ENCODE measurements around the gene MT1F. TPM values are rescaled to one million over a fixed set of nuclear protein-coding genes. Genes with fewer than 3 reads are reported as not detected.
A peak's percentile ranks its signal among the peaks of the same experiment; 100 is the strongest.

MT1F gene
- total RNA-seq, 1 donor from 2014 or later = 8.2 TPM

DNA sequence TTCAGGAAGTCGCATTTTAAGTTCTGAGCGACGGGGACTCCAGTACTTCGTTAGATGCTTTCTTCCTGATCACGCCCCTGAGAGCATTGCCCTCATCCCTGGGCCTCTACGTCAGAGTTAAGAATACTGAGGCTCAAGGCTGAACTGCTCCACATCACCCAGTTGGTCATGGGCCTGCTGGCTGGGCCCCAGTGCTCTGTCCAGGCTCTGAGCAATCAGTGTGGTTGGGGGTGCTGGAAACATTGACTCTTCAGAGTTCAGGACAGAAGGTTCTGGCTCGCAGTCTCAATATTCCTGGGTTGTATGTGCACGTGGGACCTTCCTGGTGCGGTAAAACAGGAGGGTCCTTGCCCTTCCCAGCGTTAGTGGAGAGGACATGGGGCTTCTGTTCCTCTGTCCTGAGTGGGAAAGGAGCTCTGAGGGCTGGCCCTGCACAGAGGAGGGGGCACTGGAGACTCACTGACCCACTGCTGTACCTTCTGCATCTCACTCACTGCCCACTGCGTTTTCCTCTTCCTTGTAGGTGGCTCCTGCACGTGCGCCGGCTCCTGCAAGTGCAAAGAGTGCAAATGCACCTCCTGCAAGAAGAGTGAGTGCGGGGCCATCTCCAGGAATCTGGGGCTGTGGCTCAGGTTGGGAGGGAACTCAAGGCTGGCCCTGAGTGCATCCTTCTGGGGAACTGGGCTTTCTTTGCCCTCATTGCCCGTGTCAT is 31.7 kb upstream of the MT1F start:
- DNase-seq = no peak

- DNase-seq = no peak
These were observed 31.1 kb upstream of the MT1F start for GRCh38 chr16:56626685-56627084.

DNA sequence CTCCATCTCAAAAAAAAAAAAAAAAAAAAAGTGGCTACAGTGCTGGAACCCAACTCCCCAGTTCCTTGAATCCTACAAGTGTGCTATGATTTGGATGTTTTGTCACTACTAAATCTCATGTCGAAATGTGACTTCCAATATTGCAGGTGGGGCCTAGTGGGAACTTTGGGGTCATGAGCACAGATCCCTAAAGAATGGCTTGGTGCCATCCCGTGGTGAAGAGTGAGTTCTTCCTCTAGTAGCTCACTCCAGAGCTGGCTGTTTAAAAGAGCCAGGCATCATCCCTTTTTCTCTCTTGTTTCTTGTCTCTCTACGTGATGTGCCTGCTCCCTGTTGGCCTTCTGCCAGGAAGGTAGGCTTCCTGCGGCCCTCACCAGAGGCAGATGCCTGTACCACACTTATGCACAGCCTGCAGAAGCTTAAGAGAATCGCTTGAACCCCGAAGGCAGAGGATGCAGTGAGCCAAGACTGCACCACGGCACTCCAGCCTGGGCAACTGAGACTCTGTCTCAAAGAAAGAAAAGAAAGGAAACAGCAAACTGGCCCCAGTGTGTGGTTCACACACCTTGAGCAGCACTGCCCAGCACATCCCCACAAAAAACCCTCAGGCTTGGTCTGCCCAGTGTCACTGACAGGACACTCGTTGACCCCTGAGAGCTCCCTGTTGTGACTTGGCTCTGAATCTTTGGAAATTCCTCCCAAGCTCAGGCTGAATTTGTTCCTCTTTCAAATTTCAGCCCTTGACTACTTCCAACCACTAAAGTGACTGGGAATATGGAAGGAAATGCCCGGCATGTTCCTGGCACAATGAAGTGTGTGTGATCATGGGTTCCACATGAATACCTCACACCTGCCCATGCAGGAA is 29.0 kb upstream of the MT1F start:
- DNase-seq = no peak

- DNase-seq = no peak
These were observed 28.2 kb upstream of the MT1F start for GRCh38 chr16:56629531-56629930.

- DNase-seq = no peak
These were observed 27.6 kb upstream of the MT1F start for GRCh38 chr16:56630134-56630533.

DNA sequence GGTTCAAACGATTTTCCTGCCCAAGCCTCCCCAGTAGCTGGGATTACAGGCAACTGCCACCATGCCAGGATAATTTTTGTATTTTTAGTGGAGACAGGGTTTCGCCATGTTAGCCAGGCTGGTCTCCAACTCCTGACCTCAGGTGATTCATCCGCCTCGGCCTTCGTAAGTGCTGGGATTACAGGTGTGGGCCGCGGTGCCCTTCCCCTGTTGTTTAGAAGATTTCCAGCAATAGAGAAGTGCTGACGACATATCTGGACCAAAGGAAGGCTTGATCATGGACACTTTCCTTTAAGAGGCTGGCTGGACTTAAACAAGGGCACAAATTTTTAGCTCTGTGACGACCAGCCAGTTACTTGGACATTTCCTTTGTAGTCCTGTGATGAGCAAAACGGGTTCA is 26.6 kb upstream of the MT1F start:
- no peak for DNase-seq

GRCh38 chr16:56631832-56632155 is 26.0 kb upstream of the MT1F start:
- no peak for DNase-seq

- DNase-seq = peak; percentile 36
These were observed 25.5 kb upstream of the MT1F start, which contains the start of gene MT1M for GRCh38 chr16:56632156-56632847. TSS of gene MT1M (plus strand) at chr16:56632659. CDS start at chr16:56632732, 73 bp downstream.

DNA sequence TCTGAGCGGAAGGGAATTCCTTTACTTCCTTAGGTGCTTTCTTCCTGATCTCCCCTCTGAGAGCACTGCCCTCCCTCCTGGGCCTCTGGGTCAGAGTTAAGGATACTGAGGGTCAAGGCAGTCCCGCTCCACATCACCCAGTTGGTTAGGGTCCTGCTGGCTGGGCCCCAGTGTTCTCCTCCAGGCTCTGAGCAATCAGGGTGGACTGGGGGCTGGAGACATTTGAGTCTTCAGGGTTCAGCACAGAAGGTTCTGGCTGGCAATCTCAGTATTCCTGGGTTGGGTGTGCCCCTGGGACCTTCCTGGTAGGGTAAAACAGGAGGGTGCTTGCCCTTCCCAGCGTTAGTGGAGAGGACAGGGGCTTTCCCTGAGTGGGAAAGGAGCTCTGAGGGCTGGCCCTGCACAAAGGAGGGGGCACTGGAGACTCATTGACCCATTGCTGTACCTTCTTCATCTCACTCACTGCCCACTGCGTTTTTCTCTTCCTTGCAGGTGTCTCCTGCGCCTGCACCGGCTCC is 24.9 kb upstream of the MT1F start:
- no peak for DNase-seq

GRCh38 chr16:56633535-56633934 is 24.2 kb upstream of the MT1F start:
- no peak for DNase-seq

- no peak for DNase-seq
These were observed 22.9 kb upstream of the MT1F start for GRCh38 chr16:56634715-56635440.

GRCh38 chr16:56635441-56635967 is 22.3 kb upstream of the MT1F start:
- no peak for DNase-seq

DNA sequence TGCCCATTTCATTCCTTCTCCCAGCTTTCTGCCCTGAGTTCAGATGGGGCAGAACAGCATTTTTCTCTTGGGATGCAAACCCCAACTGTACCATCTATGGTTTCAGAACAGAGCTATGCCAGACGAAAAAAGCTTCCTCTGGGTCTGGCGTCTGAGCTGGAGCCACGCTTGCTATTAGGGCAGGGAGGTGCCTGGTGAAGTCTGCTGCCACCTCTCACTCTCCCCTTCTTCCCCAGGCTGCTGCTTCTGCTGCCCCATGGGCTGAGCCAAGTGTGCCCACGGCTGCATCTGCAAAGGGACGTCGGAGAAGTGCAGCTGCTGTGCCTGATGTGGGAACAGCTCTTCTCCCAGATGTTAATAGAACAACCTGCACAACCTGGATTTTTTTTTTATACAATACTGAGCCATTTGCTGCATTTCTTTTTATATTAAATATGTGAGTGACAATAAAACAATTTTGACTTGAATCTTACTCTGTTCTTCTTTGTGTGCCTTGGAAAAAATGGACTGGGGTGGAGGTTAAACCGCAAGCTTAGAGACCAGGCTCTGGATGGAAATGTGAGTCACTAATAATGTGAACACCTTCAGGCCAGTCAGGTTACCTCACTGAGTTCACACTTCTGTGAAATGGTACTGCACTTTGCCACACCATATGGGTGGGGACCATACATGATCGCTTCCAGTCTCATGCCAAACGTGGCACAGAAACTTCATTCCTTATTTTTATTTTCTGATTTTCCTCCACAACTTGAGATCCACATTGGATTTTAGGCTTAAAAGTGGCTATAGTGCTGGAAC is 20.9 kb upstream of the MT1F start:
- no peak for DNase-seq

GRCh38 chr16:56637814-56638750 is 19.7 kb upstream of the MT1F start, which contains the start of gene MT1A:
TSS of gene MT1A (plus strand) at chr16:56638666. CDS start at chr16:56638739, 73 bp downstream.
- peak; percentile 32 for DNase-seq

- no peak for DNase-seq
These were observed 18.7 kb upstream of the MT1F start for GRCh38 chr16:56639045-56639444.

- no peak for DNase-seq
These were observed 17.7 kb upstream of the MT1F start for GRCh38 chr16:56640076-56640475.

DNA sequence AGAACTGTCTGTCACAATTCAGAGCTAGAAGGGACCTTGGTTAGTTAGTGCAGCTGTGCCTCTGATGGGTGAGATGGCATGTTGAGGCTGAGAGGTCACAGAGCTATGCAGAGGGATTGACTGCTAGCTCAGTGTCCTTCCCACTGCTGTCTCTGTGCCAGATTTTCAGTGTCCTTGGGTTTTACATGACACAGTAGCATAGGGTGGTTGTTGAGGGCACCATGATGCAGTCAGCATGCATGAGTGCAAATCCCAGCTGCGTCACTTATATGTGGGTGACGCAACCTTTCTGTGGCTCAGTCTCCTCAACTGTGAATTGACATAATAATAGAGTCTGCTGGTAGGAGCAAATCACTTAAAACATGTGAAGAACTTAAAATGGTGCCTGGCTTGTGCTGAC is 16.6 kb upstream of the MT1F start:
- no peak for DNase-seq

DNA sequence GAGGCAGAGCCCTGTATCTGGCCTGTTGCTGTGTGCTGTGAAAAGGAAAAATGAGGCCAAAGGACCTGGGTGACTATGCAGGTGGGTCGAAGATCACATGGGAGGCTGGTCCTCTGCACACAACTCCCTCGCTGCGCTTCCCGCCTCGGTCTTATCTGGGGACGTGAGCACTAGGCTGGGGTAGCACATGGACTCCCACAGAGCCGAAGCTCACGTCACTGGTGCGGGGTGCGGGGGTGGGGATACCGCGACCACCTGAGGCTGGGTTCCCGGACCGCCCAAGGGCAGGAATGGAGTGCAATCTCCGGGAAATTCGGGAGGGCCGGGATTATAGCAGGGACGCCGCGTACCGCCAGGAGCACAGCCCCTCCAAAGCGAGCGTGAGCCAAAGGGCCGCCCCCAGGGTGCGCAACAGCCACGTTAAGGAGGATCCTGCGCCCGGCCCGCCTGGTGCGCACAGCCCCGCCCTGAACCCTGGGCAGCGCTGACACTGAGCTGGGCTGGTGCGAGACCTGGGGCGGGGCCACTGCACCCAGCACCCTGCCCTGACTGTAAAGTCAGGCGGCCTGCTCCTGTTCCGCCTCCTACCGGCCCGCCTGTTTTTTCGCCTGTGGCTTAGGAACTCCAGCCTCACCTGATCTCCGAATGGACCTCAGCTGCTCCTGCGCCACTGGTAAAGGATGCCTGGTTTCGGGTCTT is 14.5 kb upstream of the MT1F start:
- DNase-seq = peak; percentile 24

GRCh38 chr16:56643833-56644232 is 13.9 kb upstream of the MT1F start:
- no peak for DNase-seq
